HG03460 (cell line): Measurements from ENCODE around the gene CAPN9.

Experiments used
- ATAC-seq: cut with Tn5 transposase; IDR thresholded peaks from one replicate; pipeline ENCODE4 v1.9.1; 2021; ENCODE audit not compliant: unreplicated experiment

Gene CAPN9

DNA sequence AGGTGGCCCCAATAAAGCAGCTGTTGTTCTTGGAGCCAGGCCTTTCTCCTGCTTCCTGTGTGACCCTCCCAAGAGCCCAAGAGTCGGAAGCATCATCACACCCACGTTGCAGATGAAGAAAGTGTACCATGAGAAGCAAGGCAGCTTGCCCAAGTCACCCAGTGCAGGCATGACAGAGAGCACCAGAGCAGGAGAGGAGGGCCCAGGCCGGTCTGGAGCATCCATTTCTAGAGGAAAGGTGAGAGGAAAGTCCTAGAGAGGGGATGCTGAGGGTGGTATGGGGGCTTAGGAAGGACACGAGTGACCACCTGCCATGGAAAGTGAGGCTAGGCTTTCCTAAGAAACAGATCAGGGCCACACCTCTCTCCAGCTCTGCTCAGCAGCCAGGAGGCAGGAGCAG lies 74.2 kb downstream of the CAPN9 start:
- no peak for ATAC-seq

DNA sequence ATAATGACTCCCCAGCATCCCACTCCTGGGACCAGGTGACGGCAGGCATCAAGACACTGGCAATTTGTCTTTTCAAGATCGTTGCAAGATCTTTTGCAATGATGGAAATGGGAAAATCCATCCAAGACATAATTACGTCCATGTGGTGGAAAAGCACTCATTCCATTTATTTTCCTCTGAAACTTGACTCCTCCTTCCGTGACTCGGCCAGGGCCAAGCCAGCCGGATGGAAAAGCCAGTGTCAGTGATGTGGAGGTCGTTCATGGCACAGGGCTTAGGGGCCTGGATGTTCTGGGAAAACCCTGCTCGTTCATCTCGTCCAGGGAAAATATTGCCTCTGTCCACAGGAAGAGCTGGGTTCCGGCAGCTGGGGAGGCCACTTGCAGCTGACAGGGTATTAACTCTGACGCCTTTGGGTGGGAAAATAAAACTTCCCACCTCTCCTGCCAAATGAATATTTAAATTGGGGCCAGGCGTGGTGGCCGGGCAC lies 74.9 kb downstream of the CAPN9 start:
- ATAC-seq, result no peak

- ATAC-seq, result no peak
Measured at GRCh38 chr1:230823426-230823825, 76.2 kb downstream of the CAPN9 start.

DNA sequence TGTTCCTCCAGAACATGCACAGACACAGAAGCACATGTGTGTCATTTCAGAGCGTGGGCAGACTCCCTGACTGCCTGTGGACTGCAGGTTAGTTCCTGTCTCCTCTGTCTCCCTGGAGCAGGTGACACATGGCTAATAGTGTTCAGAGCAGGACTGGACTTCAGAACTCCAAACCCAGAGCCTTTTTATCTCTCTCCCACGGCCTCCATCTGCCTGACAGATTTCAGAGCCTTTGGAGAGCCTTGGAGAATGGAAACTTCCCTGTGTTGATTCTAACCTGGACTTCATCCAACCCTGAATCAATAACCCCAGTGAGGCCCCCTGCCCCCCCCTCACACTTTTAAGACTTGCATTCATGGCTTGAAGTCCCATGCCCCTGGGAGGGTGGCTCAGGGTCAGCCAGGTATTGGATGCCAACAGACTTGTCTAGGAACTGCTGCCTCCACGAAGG lies 76.8 kb downstream of the CAPN9 start:
- no peak for ATAC-seq

- ATAC-seq, result no peak
Measured at GRCh38 chr1:230824551-230824918, 77.3 kb downstream of the CAPN9 start.

DNA sequence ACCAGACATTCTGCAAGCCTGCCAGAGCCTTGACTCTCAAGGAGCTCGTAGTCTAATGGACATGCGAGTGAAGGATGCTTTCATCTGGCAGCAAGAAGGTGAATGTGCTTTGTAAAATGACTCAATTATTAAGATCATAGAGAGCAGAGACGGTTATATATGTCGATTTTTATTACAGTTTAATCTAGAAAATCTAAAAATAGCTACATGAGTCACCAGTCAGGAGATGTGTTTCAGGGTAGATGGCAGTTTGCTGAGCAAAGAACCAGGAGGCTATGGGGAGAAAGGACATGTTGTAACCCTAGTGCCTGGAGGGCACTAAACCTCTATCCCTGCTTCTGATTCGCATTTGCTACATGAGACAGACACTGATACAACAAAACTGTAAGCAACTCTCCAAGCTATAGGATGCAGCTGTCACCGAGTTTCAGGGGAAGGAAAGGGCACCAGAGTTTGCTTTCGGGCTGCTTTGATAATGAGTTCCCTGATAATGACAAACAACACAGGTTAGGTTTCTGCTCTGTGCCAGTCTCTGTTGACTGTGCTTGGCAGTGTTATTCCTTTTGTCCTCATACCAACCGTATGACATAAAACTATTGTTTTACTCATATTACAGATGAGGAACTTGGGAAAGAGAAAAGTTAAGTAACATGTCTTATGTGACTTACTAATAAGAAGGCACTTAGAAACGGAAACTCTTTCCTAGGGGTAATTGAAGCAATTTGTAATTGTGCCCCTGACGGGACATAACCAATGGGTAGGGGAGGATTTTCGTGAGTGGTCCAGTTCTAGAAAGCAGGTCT lies 77.9 kb downstream of the CAPN9 start:
- ATAC-seq, result no peak

GRCh38 chr1:230825761-230826160 lies 78.6 kb downstream of the CAPN9 start:
- no peak for ATAC-seq

DNA sequence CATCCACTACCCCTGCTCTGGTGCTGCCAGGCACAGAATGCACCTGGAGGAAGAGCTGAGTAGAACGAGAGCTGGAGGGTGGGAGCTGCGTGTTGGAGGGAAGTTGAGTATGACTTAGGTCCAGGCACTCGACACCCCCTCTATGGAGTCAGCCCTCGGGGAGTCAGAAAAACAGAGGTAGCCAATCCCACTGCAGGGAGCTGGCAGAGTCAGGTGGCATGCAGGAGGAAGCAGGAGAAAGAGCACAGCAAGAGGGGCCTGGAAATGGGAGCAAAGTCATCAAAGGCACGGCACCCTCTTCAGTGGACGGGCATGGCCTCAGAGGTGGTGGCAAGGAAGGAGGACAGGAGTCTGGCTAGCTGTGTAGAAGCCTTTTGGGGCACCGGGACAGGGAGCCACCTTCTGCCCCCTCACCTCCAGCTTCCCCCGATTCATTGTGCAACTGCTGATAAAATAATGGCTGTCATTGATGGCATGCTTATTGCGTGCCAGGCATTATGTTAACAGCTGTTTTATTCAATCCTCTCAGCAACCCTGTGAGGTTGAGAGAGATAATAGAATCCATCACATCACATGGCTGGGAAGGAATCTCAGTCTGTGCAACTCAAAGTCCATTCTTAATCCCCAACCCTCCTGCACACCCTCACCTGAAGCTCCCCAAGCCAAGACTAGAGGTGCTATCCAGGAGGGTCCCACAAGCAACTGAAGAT lies 79.1 kb downstream of the CAPN9 start:
- ATAC-seq, result no peak

DNA sequence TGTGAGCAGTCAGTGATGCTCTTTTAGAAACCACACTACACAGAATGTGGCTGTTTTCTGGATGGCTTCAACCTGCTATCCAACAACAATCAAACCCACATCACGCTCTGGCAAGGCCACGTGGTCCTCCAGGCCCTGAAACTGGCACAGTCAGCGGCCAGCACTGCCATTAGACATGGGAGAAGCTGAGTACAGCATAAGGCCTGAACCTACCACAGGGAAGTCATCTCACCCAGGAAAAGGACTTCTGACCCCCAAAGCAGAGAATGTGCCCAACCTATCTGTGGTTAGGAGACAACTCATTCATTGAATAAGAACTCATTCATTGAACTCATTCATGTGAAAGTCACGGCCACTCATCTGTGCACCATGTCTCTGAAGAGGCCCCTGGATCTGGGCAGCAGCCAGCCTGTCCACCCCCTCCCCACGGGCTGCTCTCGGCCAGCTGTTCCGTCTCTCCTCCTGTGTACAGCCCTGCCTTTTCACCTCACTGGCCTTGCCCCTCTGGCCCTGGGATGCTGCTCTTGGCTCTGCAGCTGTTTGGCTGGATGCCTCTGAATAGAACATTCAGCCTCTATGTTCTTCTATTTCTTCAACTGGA lies 80.0 kb downstream of the CAPN9 start:
- no peak for ATAC-seq

DNA sequence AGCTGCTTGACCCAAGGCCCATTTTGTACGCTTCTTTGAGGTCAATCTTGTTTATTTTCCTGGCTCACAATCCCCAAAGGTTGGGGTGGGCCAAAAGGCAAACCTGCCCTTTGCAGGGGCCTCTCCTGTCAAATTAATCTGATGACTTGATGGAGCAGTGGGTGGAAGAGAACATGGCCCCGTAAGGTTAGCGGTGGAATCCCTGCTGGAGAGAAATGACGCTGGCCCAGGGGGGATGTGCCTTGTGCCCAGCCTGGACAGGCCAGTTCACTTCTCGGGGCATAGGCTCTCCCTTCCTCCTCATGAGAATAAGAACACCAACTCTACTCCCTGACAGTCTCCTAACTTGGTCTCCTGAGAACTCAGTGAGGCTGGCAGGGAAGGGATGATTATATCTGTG lies 80.6 kb downstream of the CAPN9 start:
- ATAC-seq, result no peak

GRCh38 chr1:230828421-230828820 lies 81.2 kb downstream of the CAPN9 start:
- no peak for ATAC-seq

DNA sequence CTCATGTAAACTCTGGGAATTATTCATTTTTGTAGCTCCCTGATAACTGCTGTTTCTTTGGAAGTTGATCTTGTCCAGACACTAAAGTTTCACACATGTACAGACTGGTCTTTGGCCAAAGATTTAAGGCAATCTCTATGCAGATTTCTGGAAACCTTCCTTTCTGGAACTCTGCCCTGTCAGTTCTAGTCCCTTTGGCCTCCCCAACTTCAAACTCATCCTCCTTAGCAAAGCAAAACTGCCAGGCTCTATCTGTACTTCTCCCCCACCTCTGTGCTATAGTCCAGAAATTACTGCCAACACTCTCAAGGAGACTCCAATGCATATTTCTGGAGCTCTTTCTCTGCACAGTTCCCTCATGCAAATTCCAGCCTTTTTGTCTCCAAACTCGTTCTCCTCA lies 84.6 kb downstream of the CAPN9 start:
- ATAC-seq, result no peak

GRCh38 chr1:230832476-230832875 lies 85.3 kb downstream of the CAPN9 start:
- ATAC-seq, result no peak

- no peak for ATAC-seq
Measured at GRCh38 chr1:230833511-230833910, 86.3 kb downstream of the CAPN9 start.

- no peak for ATAC-seq
Measured at GRCh38 chr1:230834292-230834691, 87.1 kb downstream of the CAPN9 start.

DNA sequence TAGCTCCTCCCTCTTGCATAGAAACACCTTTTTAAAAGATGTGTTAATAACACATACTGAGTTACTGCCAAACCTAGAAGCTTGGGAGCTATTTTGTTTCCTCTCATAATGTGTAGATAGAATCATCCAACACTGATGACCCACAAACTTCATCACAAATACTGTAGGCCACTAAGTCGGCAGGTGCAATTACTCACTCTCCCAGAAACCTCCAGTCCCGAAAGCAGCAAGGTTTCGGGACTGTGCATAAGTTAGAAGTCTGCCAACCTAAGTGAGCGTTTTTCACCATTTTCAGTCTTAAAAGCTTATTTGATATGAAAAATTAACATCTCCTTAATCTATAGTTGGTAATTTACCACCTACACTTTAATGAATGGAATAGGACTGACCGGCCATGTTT lies 89.2 kb downstream of the CAPN9 start:
- ATAC-seq, result no peak

DNA sequence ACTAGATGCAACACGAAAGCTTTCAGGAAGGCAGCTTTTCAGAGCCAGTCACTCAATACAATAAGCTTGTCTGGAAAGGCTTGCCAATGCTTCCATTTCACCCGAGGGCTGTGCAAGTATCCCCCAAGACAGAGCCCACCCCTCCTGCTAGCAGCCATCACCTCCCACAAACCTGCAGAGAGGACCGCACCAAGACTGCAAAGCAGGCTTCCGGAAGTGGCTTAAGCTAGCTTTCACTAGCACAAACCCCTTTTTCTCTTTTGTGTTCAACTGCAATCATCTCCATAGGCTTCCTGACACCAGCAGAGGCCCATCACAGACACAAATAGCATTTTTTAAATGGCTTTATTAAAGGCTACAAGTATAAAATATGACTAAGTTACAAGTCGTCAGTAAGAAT lies 89.6 kb downstream of the CAPN9 start:
- ATAC-seq, result no peak

DNA sequence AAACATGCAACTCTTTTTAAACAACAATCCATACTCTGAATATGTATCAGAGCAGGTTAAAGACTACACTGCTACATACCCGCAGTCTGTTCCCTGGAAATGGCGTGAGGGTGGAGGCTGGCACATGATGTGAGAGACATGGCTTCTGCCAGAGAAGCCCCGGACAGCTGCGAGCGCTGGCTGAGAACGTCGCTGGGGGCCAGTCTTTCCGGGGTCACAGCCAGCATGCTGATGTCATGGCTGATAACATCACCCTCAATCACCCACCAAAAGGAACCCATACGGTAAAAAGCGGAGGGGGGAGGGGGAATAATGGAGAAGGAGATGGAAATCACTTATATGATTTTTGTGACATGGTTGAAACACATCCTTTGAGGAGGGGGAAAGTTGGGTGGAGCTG lies 92.0 kb downstream of the CAPN9 start:
- ATAC-seq, result no peak

- no peak for ATAC-seq
Measured at GRCh38 chr1:230842801-230843200, 95.6 kb downstream of the CAPN9 start.

DNA sequence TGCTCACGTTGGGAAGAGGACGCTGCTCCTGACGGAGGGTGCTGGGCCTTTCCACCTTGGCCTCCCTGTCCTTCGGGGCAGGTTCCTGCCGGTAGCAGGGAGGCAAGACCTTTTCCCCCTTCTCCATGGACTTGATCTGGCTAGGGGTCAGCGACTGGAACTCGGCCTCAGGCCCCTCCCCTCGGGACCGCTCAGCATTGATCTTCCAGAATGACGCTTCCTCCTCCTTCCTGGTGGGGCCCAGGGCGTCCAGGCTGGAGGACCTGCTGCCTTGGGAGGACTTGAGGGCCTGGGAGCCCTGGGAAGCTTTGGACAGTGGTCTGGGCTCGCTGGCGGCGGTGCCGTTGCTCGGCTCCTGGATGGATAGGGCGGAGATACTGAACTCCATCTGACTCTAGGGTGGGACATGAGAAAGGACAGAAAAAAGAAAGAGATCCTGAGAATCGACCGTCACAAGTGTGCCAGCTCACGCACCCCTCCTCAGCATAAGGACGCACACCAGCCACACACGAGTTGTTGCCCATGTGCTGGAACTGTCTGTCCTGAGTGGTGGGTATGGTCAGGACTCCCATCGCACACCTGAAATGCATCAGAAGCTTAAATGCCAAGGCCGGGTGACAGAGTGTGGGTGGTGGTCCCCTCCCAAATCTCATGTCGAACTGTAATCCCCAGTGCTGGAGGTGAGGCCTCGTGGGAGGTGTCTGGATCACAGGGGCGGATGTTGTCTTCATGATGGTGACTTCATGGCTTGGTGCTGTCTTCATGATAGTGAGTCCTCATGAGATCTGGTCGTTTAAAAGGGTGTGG lies 96.5 kb downstream of the CAPN9 start:
- no peak for ATAC-seq

GRCh38 chr1:230844561-230844960 lies 97.4 kb downstream of the CAPN9 start:
- ATAC-seq, result no peak
